Suprapubic skin (tissue), 4 donors: ENCODE measurements around the gene VPS8.

ENCODE experiments used
- EP300 ChIP-seq: sonication (generic); formaldehyde crosslinking; IDR thresholded peaks from one replicate; pipeline ENCODE4 v1.6.1; 2017; ENCODE audit warnings: antibody characterized with exemption
- POLR2A ChIP-seq, 2 donors: fragments of 450-650 bp; IDR thresholded peaks; one replicate each; pipeline ENCODE4 v1.6.1; 2017; ENCODE audit warnings: antibody characterized with exemption in 2 of 2, mild to moderate bottlenecking in 2 of 2, moderate library complexity in 2 of 2
- POLR2AphosphoS5 ChIP-seq, 3 donors: sonication (generic); formaldehyde crosslinking; IDR thresholded peaks; one replicate each; pipeline ENCODE4 v1.6.1; 2017; ENCODE audit warnings: antibody characterized with exemption in 3 of 3
- TF ChIP-seq, protein P1 (sequence below), 2 donors: fragments of 200-600 bp in 1 of 2; fragments of 450-650 bp in 1 of 2; sonication (generic) in 1 of 2; IDR thresholded peaks; one replicate each; pipeline ENCODE4 v1.5.1; 2016 to 2019; ENCODE audit warnings: antibody characterized with exemption in 2 of 2, mild to moderate bottlenecking in 1 of 2, moderate library complexity in 1 of 2

DNA sequence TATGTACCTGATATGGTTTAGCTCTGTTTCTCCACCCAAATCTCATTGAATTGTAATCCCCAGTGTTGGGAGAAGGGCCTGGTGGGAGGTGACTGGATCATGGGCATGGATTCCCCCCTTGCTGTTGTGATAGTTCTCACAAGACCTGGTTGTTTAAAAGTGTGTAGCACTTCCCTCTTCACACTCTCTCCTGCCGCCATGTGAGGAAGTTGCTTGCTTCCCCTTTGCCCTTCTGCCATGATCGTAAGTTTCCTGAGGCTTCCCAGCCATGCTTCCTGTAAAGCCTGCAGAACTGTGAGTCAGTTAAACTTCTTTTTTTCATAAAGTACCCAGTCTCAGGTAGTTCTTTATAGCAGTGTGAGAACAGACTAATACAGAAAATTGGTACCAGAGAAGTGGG lies 247.8 kb downstream of the VPS8 start:
- TF ChIP-seq, protein P1, sequence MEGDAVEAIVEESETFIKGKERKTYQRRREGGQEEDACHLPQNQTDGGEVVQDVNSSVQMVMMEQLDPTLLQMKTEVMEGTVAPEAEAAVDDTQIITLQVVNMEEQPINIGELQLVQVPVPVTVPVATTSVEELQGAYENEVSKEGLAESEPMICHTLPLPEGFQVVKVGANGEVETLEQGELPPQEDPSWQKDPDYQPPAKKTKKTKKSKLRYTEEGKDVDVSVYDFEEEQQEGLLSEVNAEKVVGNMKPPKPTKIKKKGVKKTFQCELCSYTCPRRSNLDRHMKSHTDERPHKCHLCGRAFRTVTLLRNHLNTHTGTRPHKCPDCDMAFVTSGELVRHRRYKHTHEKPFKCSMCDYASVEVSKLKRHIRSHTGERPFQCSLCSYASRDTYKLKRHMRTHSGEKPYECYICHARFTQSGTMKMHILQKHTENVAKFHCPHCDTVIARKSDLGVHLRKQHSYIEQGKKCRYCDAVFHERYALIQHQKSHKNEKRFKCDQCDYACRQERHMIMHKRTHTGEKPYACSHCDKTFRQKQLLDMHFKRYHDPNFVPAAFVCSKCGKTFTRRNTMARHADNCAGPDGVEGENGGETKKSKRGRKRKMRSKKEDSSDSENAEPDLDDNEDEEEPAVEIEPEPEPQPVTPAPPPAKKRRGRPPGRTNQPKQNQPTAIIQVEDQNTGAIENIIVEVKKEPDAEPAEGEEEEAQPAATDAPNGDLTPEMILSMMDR (IDR thresholded peaks at IDR 0.05) = no peak
- TF ChIP-seq EP300 = no peak
- TF ChIP-seq POLR2A (IDR thresholded peaks at IDR 0.05) = no peak
- TF ChIP-seq POLR2AphosphoS5 (IDR thresholded peaks at IDR 0.05) = no peak
